ENCODE measurements around the gene USP37. TPM values are rescaled to one million over a fixed set of nuclear protein-coding genes. Genes with fewer than 3 reads are reported as not detected.

The USP37 gene
- total RNA-seq, 1 donor from 2014 or later: 11.8 TPM

DNA sequence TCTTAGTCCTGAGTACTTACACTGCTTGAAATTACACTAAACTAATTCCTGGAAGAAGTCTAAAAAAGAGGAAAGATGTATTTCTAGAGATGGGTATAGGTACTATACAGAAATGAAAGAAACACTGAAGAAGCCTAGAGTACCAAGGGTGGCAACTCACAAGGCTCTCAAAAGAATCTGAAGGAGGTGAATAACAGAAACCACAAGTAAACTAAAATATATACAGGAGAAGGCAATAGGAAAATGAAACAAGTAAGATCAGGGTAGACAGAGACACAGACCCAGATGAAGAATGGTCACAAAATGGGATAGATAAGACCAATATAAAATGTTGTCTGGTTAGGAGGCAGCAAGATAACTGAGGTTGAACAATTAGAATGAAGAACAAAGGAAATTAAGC, 59.9 kb downstream of the USP37 start:
- Histone ChIP-seq H3K27me3 (no peaks in the 10 kb centered on the region), H3K27ac (no peak overlapping the region), H3K4me1 (no peaks in the 10 kb centered on the region), H3K9me3 (no peaks in the 10 kb centered on the region), H3K4me3 (no peak overlapping the region), H3K36me3 (peaks cover 12 to 18% of the 10 kb centered on the region in 2 donors)
- no peak for DNase-seq (ENCODE audit: low spot score in 2 of 2)
- intact Hi-C loops (cut with DNase I): no loop called here
- TF ChIP-seq, protein P1, sequence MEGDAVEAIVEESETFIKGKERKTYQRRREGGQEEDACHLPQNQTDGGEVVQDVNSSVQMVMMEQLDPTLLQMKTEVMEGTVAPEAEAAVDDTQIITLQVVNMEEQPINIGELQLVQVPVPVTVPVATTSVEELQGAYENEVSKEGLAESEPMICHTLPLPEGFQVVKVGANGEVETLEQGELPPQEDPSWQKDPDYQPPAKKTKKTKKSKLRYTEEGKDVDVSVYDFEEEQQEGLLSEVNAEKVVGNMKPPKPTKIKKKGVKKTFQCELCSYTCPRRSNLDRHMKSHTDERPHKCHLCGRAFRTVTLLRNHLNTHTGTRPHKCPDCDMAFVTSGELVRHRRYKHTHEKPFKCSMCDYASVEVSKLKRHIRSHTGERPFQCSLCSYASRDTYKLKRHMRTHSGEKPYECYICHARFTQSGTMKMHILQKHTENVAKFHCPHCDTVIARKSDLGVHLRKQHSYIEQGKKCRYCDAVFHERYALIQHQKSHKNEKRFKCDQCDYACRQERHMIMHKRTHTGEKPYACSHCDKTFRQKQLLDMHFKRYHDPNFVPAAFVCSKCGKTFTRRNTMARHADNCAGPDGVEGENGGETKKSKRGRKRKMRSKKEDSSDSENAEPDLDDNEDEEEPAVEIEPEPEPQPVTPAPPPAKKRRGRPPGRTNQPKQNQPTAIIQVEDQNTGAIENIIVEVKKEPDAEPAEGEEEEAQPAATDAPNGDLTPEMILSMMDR (IDR thresholded peaks at IDR 0.05): no peak

DNA sequence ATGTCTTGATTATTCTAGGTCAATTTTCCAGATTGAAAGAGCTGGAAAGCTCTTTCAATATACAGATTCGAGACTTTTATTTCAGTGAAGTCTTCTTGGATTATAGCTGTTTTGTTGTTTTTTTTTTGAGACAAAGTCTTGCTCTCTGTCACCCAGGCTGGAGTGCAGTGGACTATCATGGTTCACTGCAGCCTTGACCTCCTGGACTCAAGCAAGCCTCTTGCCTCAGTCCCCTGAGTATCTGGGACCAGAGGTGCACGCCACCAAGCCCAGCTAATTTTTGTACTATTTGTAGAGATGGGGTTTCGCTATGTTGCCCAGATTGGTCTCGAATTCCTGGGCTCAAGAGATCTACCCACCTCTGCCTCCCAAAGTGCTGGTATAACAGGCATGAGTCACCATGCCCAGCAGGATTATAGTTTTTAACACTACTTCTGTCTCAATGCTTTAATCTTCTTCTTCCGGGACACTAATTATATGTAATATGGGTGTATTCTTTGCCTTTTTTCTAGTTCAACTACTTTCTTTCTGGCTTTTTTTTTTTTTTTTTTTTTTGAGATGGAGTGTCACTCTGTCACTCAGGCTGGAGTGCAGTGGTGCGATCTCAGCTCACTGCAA, 62.3 kb downstream of the USP37 start:
- Histone ChIP-seq H3K4me1 (no peaks in the 10 kb centered on the region), H3K9me3 (no peaks in the 10 kb centered on the region), H3K27me3 (no peaks in the 10 kb centered on the region), H3K27ac (no peak overlapping the region), H3K36me3 (peaks cover 12 to 18% of the 10 kb centered on the region in 2 donors), H3K4me3 (no peak overlapping the region)
- TF ChIP-seq, protein P1 (IDR thresholded peaks at IDR 0.05): no peak
- intact Hi-C loops (cut with DNase I): no loop called here
- DNase-seq (ENCODE audit: low spot score in 2 of 2): no peak

DNA sequence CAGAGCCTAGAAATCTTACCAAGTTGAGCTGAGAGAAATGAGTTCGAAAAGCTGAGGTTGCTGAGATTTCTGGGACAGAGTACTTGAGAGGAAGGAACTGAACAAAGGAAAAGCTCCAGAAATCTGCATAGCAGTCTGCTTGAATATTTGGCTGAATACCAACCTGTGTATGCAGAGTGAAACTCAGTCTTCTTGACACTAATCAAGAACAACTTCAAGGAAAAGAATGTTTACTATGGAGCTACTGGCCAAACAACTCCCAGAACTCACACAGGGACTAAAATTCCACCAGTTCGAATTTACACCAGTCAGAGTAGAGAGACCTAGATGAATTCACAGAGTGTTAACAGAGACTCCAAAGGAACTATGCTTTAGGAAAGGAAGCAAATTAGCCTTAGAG, 66.5 kb downstream of the USP37 start:
- Histone ChIP-seq H3K36me3 (peaks cover 14 to 22% of the 10 kb centered on the region in 2 donors), H3K27ac (no peak overlapping the region), H3K4me1 (no peaks in the 10 kb centered on the region), H3K4me3 (no peak overlapping the region), H3K27me3 (no peaks in the 10 kb centered on the region), H3K9me3 (no peaks in the 10 kb centered on the region)
- TF ChIP-seq, protein P1 (IDR thresholded peaks at IDR 0.05): no peak
- intact Hi-C loops (cut with DNase I): no loop called here
- DNase-seq (ENCODE audit: low spot score in 2 of 2): no peak

DNA sequence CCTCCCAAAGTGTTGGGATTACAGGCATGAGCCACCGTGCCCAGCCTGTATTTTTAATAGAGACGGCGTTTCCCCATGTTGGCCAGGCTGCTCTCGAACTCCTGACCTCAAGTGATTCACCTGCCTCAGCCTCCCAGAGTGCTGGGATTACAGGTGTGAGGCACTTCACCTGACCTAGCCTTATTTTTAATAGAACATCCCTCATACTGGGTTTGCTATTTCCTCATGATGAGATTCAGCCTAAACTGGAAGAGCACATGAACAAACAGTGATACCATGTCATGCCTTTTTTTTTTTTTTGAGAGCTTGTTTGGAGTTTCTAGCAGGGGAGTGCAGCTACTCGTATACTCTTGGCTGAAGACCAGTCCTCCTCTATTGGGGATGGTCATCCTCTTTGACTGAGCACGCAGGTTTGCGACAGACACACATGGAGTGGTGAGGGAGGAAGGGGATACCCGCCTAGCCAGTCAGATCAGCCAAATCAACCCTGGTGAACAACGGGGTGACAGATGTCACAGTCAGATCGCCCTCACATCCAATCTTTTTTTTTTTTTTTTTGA, 67.6 kb downstream of the USP37 start:
- intact Hi-C loops (cut with DNase I): no loop called here
- Histone ChIP-seq H3K4me1 (no peaks in the 10 kb centered on the region), H3K27me3 (no peaks in the 10 kb centered on the region), H3K4me3 (no peak overlapping the region), H3K27ac (no peak overlapping the region), H3K9me3 (no peaks in the 10 kb centered on the region), H3K36me3 (peaks cover 25% of the 10 kb centered on the region in 2 donors)
- TF ChIP-seq, protein P1 (IDR thresholded peaks at IDR 0.05): no peak
- DNase-seq (ENCODE audit: low spot score in 2 of 2): no peak

DNA sequence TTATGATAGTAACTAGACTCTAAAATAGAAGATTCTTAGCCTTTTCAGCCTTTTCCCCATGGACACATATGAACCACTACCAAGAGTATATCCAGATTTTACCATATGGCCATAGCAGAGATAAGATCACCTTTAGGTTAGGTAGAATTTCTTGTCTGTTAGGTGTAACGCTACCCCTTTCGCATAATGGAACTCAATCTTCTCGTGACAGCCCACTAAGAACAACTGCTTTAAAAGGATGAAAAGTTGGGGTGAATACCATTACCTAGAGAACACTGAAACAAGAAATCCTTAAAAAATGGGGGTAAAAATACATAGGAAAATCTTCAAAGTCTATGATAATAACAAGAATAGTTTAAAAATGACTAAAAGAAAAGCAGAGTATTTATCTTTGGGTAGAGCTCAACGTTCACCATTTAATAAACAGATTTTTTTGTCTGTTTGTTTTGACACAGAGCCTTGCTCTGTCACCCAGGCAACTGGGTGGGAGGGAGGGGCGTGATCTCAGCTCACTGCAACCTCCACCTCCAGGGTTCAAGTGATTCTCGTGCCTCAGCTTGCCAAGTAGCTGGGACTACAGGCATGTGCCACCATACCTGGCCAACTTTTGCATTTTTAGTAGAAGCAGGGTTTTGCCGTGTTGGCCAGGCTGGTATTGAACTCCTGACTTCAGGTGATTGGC, 82.0 kb downstream of the USP37 start:
- Histone ChIP-seq H3K27ac (no peak overlapping the region), H3K36me3 (peaks cover 15 to 72% of the 10 kb centered on the region in 2 donors), H3K4me1 (no peaks in the 10 kb centered on the region), H3K27me3 (no peaks in the 10 kb centered on the region), H3K4me3 (no peak overlapping the region), H3K9me3 (no peaks in the 10 kb centered on the region)
- intact Hi-C loops (cut with DNase I): no loop called here
- DNase-seq (ENCODE audit: low spot score in 2 of 2): no peak
- TF ChIP-seq, protein P1 (IDR thresholded peaks at IDR 0.05): no peak

All from ascending aorta (tissue), 2 donors.